ENCODE measurements around the gene ATP7A. TPM values are rescaled to one million over a fixed set of nuclear protein-coding genes. Genes with fewer than 3 reads are reported as not detected.

ATP7A gene
- total RNA-seq, 1 experiment from 2014 or later, result 3.8 TPM

DNA sequence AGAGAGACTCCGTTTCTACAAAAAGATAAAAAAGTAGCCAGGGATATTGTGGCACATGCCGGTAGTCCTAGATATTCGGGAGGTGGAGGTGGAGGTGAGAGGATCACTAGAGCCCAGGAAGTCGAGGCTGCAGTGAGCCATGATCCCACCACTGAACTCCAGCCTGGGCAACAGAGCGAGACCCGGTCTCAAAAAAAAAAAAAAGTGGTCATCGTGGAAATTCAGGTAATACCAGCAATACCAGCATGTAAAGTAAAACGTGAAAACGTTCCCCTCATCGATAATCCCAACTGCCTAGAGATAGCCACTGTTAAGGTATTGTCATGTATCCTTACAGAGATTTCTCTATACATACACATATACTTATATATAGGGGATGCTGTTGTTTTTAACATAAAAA is 16.8 kb upstream of the ATP7A start:
- no TSS peak for BruUV-seq (replicated peaks)
- Mint-ChIP-seq H3K27me3 (ENCODE audit: insufficient read depth, unreplicated experiment) (no peaks in the 10 kb centered on the region), H3K36me3 (ENCODE audit: insufficient read depth, unreplicated experiment) (no peaks in the 10 kb centered on the region), H3K4me3 (ENCODE audit: unreplicated experiment) (peak overlapping the region; percentile 90), H3K9me3 (ENCODE audit: unreplicated experiment) (no peaks in the 10 kb centered on the region), H3K4me1 (ENCODE audit: insufficient read depth, unreplicated experiment) (no peaks in the 10 kb centered on the region), H3K27ac (ENCODE audit: low read depth, unreplicated experiment) (no peak overlapping the region)
- intact Hi-C loops (cut with micrococcal nuclease), result no loop called here
- no peak for DNase-seq (ENCODE audit: unreplicated experiment)
- CTCF ChIA-PET, result interaction anchor here (0.6 to 1.3 kb wide), 3 partner anchors 132 to 199 kb away, joined by 3 to 4 read pairs (median 4); no protein-coding TSS in a partner anchor
- TF ChIP-seq, protein P1, sequence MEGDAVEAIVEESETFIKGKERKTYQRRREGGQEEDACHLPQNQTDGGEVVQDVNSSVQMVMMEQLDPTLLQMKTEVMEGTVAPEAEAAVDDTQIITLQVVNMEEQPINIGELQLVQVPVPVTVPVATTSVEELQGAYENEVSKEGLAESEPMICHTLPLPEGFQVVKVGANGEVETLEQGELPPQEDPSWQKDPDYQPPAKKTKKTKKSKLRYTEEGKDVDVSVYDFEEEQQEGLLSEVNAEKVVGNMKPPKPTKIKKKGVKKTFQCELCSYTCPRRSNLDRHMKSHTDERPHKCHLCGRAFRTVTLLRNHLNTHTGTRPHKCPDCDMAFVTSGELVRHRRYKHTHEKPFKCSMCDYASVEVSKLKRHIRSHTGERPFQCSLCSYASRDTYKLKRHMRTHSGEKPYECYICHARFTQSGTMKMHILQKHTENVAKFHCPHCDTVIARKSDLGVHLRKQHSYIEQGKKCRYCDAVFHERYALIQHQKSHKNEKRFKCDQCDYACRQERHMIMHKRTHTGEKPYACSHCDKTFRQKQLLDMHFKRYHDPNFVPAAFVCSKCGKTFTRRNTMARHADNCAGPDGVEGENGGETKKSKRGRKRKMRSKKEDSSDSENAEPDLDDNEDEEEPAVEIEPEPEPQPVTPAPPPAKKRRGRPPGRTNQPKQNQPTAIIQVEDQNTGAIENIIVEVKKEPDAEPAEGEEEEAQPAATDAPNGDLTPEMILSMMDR (IDR thresholded peaks at IDR 0.05; ENCODE audit: unreplicated experiment), result no peak
- POLR2A ChIA-PET, result interaction anchor here (0.7 to 3.8 kb wide), 4 partner anchors 17 to 215 kb away, joined by 3 to 40 read pairs (median 4); partner anchors contain the start of gene ATP7A

DNA sequence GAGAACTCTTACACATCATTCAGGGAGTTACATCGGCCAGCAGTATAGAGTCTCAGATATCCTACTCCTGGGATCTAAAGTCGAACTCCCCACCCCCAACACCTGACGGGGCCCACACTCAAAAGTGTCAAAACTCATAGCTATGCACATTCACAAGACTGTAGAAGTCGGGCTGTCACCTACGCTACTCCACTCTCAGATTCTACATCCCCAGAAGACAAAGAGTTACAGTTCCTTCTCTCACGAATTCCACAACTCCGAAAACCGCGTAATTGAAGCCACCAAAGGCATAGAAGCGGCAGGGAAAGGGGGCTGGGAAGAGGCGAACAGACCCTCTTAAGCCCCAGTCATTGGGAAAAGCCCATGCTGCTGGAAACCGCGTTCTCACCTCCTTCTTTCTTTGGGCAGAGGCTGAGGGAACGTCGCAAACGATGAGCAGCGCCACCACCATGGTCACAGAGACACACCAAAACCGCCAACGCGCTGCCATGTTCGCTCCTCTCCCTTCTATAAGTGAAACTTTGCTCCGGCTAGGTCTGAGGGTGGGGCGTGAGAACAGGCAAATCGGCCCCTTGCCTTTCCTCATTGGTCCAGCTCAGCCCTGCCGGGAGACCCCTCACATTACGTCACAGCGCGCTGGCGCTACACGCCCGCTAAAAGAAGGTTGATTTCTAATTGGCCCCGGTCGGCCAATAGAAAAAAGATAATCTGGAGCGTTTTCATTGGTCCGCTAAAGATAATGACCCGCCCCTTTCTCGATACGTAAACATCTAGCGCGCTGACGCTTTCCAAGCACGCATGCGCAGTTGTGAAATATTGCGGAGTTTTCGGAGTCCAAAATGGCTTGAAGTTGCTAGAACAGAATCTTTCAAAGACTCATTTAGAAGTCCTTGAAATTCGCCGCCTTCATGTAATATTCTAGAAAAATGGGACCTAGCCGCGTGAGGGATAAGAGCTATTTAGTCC is 15.3 kb upstream of the ATP7A start, which contains the start of gene MAGT1:
TSS of gene MAGT1 (minus strand) at position 515 of the 966 bp plus-strand sequence. CDS start at position 490, 25 bp downstream.
- intact Hi-C loops (cut with micrococcal nuclease), result no loop called here
- TSS peak; percentile 71 for BruUV-seq (replicated peaks)

DNA sequence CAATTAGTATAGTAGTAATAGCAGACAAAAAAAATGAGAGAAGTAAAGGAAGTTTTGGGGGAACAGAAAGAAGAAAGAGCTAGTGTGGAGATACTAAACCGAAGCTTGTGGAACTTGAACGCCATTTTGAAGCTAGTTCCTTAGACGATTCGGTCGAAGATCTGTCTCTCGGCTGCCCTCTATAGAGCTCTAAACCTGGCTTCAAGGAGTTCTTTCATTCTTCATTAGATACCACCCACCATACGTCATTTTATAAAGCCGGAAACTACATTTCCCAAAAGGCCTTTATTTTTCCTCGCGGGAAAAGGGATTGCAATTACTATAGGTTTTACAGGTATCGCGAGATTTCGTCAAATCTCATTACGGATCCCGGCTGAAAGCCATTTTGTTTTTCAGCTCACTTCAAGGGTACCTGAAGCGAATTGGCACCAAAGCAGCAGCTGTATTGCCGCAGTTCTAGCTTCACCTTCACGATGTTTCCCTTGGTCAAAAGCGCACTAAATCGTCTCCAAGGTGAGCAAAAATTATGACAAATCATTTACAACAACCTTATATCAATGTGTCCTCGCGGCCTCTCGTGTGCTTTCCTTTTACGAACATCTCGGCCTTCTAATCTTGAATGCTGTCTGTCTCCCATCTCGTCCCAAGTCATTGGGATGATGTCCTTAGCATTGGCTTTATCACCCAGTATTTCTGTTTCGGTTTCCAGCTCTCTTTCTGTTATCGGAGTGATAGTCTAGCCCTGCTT is 11.2 kb upstream of the ATP7A start, which contains the start of gene COX7B:
TSS of gene COX7B (plus strand) at position 388 of the 748 bp plus-strand sequence. CDS start at position 474, 86 bp downstream.
- Mint-ChIP-seq H3K4me1 (ENCODE audit: insufficient read depth, unreplicated experiment) (peaks cover 4% of the 10 kb centered on the region), H3K36me3 (ENCODE audit: insufficient read depth, unreplicated experiment) (peaks cover 34% of the 10 kb centered on the region), H3K27me3 (ENCODE audit: insufficient read depth, unreplicated experiment) (no peaks in the 10 kb centered on the region), H3K27ac (ENCODE audit: low read depth, unreplicated experiment) (peak within 1 kb of the TSS; percentile 98), H3K4me3 (ENCODE audit: unreplicated experiment) (peak within 1 kb of the TSS; percentile 91), H3K9me3 (ENCODE audit: unreplicated experiment) (no peaks in the 10 kb centered on the region)
- BruUV-seq (replicated peaks), result no TSS peak
- ChIA-PET POLR2A (interaction anchor here (0.7 to 3.1 kb wide), 15 partner anchors 11 to 431 kb away, joined by 3 to 77 read pairs (median 3); partner anchors contain the start of genes ATP7A and PGK1), CTCF (interaction anchor here (0.5 to 2.4 kb wide), 11 partner anchors 10 to 1663 kb away, joined by 3 to 11 read pairs (median 3); partner anchors contain the start of gene ATP7A)
- DNase-seq (ENCODE audit: unreplicated experiment), result peak; percentile 94
- intact Hi-C loops (cut with micrococcal nuclease), result no loop called here
- TF ChIP-seq, protein P1 (IDR thresholded peaks at IDR 0.05; ENCODE audit: unreplicated experiment), result peak; percentile 16

More for the DNA sequence above, 15.3 kb upstream of the ATP7A start, which contains the start of gene MAGT1:
- H3K27ac Mint-ChIP-seq (ENCODE audit: low read depth, unreplicated experiment), result peak within 1 kb of the TSS; percentile 99
- POLR2A ChIA-PET, result interaction anchor here (0.6 to 3.8 kb wide), 22 partner anchors 10 to 1629 kb away, joined by 3 to 40 read pairs (median 3); partner anchors contain the start of genes ATP7A, ATRX and PGK1
- peak; percentile 95 for DNase-seq (ENCODE audit: unreplicated experiment)
- peaks cover under 1% of the 10 kb centered on the region for H3K36me3 Mint-ChIP-seq (ENCODE audit: insufficient read depth, unreplicated experiment)
- TF ChIP-seq, protein P1 (IDR thresholded peaks at IDR 0.05; ENCODE audit: unreplicated experiment), result no peak
- H3K9me3 Mint-ChIP-seq (ENCODE audit: unreplicated experiment), result no peaks in the 10 kb centered on the region
- CTCF ChIA-PET, result interaction anchor here (0.8 to 1.3 kb wide), 4 partner anchors 130 to 134 kb away, joined by 3 to 5 read pairs (median 4); no protein-coding TSS in a partner anchor
- peak within 1 kb of the TSS; percentile 90 for H3K4me3 Mint-ChIP-seq (ENCODE audit: unreplicated experiment)
- H3K4me1 Mint-ChIP-seq (ENCODE audit: insufficient read depth, unreplicated experiment), result no peaks in the 10 kb centered on the region
- H3K27me3 Mint-ChIP-seq (ENCODE audit: insufficient read depth, unreplicated experiment), result no peaks in the 10 kb centered on the region
